NCI-H187 (cell line): ENCODE data around the gene CCDC178.
"Not testable (repeated sequence)": the region's sequence is repeated elsewhere in the genome, so short reads cannot be mapped to it uniquely, and the experiment has no call there.

Experiments
- DNase-seq, 2 experiments: peaks; one replicate each; lab custom pipeline; 2025; lab: John Stamatoyannopoulos, UW

Gene CCDC178

GRCh38 chr18:33210575-33211189, 229.8 kb downstream of the CCDC178 start:
- peak in 1 of 2 experiments; percentile 2 for DNase-seq

GRCh38 chr18:33205777-33206176, 234.7 kb downstream of the CCDC178 start:
- no peak for DNase-seq

- no peak for DNase-seq
These were observed 239.0 kb downstream of the CCDC178 start for GRCh38 chr18:33201509-33201926.

DNA sequence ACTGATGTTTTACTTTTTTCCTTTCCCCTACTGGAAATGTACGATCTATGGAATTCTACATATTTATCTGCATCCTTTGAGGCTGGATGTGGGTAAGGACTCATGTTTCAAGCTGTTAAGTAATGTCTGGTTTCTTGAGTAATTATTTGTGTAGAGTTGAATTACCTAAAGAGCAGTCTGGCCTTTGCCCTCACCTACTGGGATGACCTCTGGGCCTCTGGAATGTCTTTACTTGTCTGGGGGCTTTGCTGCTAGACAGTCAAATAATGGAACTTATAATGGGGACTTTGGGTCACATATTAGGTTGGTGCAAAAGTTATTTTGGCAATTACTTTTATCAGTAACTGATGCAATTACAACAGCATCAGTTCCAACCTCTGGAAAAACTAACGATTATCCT, 244.7 kb downstream of the CCDC178 start:
- DNase-seq = no peak

DNA sequence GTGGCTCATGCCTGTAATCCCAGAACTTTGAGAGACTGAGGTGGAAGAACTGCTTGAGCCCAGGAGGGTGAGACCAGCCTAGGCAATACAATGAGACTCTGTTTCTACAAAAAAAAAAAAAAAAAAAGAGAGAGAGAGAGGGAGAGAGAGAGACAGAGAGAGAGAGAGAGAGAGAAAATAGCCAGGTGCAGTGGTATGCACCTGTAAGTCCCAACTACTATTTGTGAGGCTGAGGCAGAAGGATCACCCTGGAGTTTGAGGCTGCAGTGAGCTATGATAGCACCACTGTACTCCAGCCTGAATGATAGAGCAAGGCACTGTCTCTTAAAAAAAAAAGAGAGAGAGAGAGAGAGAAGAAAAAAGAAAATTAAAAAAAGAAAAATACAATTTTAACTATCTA, 245.7 kb downstream of the CCDC178 start:
- DNase-seq = no peak

- DNase-seq = no peak
These were observed 255.6 kb downstream of the CCDC178 start for GRCh38 chr18:33184958-33185357.

DNA sequence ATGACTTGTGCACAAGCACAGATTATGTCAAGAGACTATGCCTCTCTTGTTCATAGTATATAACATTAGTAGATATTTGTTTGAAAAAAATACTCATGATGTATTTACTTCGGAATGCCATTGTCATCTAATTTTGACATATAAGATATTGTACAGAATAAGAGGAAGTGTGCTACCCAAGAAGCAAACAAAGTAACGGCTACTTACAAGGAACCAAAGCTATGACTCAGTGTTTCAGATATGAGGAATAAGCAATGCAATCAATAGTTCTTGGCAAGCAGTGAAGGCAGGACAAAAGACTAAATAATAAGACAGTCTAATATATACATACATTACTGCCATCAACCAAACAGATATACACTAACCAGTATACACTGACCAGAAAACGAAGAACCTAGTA, 256.3 kb downstream of the CCDC178 start:
- no peak for DNase-seq

GRCh38 chr18:33183136-33183535, 257.4 kb downstream of the CCDC178 start:
- no peak for DNase-seq

- no peak for DNase-seq
These were observed 259.5 kb downstream of the CCDC178 start for GRCh38 chr18:33181016-33181415.

- DNase-seq = no peak
These were observed 271.3 kb downstream of the CCDC178 start for GRCh38 chr18:33169218-33169617.

- not testable (repeated sequence) for DNase-seq
These were observed 276.4 kb downstream of the CCDC178 start for GRCh38 chr18:33164121-33164520.

- no peak for DNase-seq
These were observed 279.4 kb downstream of the CCDC178 start for GRCh38 chr18:33161131-33161530.

DNA sequence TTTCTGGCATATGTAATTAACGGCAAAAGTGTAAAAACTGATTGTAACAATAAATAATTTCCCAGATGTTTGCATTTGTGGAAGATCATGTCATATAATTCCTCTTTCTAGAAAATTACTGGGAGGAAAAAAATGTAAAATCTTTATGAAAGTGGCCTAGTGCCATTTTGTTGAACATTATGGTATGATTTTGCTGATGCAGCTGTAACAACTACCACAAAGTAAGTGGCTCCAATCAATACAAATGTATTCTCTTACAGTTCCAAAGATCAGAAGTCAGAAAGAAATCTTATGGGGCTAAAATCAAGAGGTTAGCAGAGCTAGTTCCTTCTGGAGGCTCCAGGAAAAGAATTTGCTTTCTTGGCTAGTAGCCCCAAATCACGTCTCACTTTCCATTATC, 281.4 kb downstream of the CCDC178 start:
- DNase-seq = no peak

- DNase-seq = no peak
These were observed 282.6 kb downstream of the CCDC178 start for GRCh38 chr18:33157893-33158292.

DNA sequence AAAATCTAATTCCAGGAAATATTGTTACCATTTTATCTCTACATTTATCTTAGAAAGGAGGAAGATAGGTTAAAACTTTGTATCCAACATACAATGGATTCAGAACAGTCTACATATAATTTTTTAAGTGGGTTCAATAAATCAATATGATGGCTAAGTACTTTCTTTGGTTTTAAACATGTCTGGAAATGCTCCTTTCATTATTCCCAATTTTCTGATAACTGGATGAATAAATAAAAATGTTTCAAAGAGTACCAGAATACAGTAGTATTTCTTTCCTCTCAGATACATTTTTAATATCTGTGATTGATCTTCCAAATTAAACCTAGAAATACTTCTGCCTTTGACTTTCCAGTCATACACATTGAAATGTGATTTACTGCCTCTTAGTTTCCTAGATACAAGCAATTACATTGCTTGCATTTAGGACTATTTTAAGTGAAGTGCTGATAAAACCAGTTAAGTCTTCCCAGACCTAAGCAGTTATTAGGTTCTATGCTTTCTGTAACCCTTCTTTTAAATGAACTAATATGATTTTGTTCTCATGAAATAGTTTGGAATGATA, 283.5 kb downstream of the CCDC178 start:
- no peak for DNase-seq

DNA sequence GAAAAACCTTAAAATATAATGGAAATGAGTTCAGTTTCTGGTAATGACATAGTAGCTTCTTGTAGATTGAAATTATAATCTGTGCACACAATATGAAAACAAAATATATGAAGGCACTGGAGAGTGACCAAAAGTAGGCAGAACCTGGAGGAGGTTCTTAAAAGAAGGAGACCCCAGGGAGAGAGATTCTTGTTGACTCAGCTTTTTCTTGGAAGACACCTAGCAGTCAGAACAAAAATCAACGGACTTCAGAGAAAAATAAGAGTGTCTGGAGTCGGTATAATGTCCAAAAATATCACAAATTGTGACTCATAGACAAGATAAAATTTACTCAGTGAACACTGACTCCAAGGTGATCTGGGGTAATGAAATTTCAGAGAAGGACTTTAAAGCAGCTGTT, 286.5 kb downstream of the CCDC178 start:
- no peak for DNase-seq

DNA sequence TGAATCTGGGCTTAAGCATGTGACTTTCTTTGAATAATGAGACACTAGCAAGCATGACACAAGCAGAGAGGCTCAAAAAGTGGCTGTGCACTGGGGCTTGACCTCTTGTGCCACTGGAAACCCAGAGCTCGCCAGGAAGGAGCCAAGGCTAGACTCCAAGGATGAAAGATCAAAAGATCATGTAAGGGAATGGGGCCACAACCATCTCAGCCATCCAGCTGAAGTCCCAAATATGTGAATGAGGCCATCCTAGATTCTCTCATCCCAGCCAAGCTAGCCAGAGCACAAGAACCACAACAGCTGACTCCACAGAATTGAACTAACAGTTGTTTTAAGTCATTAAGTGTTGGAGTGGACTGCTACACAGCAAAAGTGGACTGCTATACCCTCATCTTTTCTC, 288.1 kb downstream of the CCDC178 start:
- no peak for DNase-seq

DNA sequence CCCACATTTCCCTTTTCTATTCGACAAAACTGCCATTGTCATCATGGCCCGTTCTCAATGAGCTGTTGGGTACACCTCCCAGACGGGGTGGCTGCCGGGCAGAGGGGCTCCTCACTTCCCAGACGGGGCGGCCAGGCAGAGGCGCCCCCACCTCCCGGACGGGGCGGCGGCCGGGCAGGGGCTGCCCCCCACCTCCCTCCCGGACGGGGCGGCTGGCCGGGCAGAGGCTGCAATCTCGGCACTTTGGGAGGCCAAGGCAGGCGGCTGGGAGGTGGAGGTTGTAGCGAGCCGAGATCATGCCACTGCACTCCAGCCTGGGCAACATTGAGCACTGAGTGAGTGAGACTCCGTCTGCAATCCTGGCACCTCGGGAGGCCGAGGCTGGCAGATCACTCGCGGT, 292.7 kb downstream of the CCDC178 start:
- DNase-seq = not testable (repeated sequence)

DNA sequence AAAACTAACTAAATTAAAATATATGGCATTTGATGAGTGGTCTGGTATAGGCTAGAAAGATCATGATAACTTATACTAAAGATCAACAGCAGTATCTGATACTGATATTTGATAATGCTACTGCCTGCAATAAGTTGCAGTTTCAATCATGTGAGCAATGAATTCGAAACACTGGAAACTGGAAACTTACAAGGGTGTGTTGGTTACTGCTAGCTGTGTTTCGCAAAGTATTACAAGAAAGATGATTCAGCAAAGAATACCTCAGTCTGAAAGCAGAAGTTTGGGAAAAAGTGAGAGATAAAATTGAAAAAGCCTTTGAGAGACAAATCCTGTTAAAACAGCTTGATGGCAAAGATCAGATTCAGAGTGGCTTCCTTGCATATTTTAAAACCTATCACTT, 294.5 kb downstream of the CCDC178 start:
- DNase-seq = no peak

DNA sequence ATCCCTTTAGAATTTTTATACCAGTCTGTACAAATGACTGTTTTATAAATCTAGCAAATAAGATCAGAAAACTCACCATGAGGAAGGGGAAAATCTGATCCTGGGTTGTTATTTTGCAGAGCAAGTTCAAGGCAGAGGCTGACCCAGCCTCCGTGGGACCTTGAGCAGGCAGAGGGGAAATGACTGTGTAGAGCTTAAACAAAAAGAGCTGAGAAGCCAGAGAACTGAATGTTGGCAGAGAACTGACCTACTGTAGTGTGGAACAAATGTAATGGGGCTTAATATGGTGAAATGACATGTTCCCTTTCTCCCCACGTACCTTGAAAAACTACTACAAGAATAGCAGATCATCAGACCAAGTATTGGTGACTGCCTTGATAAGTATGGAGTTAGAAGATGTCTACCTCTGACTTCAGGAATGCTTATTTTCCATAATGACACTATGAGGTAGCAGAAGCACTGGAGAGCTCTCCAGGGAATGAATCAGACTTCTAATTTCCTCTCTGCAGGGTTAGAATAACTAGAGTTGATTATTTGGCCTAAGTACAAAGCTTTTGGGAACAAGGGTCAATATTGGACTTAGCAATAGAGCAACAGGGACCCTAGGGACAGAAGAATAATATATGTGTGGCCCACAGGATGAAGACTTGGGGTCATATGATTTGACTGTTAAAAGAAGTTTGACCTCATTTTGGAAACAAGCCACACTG, 304.4 kb downstream of the CCDC178 start:
- no peak for DNase-seq

DNA sequence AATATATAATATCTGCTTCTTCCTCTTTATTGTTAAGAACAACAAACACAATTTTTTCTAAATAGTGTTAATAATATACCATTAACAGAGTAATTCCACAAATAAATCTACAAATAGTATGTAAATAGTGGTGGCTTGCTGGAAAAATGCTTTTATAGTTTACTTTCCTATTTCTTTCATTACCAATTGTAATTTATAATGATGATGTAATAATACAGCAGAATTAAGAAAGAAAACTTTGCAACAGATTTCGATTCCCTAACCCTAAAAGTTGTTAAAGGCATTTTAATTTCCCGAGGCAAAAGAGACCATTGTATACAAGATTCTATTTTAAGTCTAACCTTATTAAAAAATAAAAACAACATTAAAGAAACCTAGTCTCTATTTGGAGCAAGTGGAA, 307.9 kb downstream of the CCDC178 start:
- DNase-seq = no peak

- DNase-seq = no peak
These were observed 311.9 kb downstream of the CCDC178 start for GRCh38 chr18:33128581-33128980.

GRCh38 chr18:33123862-33124518, 316.5 kb downstream of the CCDC178 start:
- DNase-seq = peak; percentile 13 to 71
